PC-9 (cell line): ENCODE measurements around the gene MRPL32.

Source experiments
- EZH2 ChIP-seq: fragments of 200-600 bp; sonication (generic); IDR thresholded peaks from 2 replicates; pipeline ENCODE4 v1.8.0; 2017; ENCODE audit warnings: antibody characterized with exemption, low read depth
- TF ChIP-seq, protein P1 (sequence below): fragments of 200-600 bp; sonication (generic); conservative IDR thresholded peaks from 2 replicates; pipeline ENCODE4 v1.6.1; 2017; ENCODE audit warnings: mixed run types, antibody characterized with exemption, mild to moderate bottlenecking, moderate library complexity

DNA sequence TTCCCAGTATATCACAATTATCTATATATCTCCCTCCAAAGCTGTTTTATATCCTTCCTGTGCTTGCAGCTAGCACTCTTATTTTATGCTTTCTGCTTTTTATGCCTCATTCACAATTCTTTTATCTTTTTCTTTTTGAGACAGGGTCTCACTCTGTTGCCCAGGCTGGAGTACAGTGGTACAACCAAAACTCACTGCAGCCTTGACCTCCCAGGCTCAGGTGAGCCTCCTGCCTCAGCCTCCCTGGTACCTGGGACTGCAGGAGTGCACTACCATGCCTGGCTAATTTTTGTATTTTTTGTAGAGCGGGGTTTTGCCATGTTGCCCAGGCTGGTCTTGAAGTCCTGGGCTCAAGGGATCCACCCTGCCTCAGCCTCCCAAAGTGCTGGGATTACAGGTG, 26.0 kb upstream of the MRPL32 start:
- TF ChIP-seq EZH2 = no peak
- TF ChIP-seq, protein P1, sequence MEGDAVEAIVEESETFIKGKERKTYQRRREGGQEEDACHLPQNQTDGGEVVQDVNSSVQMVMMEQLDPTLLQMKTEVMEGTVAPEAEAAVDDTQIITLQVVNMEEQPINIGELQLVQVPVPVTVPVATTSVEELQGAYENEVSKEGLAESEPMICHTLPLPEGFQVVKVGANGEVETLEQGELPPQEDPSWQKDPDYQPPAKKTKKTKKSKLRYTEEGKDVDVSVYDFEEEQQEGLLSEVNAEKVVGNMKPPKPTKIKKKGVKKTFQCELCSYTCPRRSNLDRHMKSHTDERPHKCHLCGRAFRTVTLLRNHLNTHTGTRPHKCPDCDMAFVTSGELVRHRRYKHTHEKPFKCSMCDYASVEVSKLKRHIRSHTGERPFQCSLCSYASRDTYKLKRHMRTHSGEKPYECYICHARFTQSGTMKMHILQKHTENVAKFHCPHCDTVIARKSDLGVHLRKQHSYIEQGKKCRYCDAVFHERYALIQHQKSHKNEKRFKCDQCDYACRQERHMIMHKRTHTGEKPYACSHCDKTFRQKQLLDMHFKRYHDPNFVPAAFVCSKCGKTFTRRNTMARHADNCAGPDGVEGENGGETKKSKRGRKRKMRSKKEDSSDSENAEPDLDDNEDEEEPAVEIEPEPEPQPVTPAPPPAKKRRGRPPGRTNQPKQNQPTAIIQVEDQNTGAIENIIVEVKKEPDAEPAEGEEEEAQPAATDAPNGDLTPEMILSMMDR = no peak
